Measurements from ENCODE around the gene THRB.

THRB gene

DNA sequence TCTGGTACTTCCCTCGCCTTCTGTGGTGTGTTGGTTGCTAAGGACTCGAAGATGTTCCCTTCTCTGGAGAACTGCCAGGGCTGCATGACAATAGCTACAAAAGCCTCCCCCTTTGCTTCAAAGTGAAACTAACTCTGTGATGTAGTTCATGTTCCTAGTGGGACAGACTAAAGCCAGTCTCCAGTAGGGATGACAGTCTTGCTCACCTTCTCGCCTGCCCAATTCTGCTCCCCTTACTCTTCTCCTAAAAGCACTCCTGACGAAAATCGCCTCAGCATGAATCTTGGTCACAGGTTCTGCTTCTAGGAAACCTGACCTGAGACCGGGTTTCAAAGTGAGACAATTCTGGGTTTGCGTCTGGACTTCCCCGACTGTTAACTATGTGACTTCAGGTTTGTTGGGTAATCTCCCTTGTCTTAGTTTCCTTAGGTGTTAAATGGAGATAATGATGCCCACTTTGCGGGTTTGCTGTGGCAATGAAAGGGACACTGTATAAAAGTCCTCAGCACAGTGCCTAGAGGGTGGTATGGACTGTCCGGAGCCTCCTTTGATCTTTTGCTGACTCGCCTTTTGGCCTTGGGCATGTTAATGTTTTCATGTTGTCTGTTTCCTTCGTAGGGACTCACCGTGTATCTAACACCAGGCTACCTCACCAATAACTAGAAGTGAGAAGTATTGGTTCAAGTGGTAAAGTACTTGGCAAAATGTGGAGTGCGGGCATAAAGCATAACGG lies 24.9 kb upstream of the THRB start (continued):
- TF ChIP-seq, protein P1, sequence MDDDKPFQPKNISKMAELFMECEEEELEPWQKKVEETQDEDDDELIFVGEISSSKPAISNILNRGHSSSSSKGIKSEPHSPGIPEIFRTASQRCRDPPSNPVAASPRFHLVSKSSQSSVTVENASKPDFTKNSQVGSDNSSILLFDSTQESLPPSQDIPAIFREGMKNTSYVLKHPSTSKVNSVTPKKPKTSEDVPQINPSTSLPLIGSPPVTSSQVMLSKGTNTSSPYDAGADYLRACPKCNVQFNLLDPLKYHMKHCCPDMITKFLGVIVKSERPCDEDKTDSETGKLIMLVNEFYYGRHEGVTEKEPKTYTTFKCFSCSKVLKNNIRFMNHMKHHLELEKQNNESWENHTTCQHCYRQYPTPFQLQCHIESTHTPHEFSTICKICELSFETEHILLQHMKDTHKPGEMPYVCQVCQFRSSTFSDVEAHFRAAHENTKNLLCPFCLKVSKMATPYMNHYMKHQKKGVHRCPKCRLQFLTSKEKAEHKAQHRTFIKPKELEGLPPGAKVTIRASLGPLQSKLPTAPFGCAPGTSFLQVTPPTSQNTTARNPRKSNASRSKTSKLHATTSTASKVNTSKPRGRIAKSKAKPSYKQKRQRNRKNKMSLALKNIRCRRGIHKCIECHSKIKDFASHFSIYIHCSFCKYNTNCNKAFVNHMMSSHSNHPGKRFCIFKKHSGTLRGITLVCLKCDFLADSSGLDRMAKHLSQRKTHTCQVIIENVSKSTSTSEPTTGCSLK (tag by site-specific recombination; IDR thresholded peaks at IDR 0.05): no peak
- TF ChIP-seq ZNF350 (tag by site-specific recombination; IDR thresholded peaks at IDR 0.05): no peak
- no peak for TF ChIP-seq ZNF37A (tag by site-specific recombination; IDR thresholded peaks at IDR 0.05)
- TF ChIP-seq ZNF501 (tag by site-specific recombination; IDR thresholded peaks at IDR 0.05): no peak

DNA sequence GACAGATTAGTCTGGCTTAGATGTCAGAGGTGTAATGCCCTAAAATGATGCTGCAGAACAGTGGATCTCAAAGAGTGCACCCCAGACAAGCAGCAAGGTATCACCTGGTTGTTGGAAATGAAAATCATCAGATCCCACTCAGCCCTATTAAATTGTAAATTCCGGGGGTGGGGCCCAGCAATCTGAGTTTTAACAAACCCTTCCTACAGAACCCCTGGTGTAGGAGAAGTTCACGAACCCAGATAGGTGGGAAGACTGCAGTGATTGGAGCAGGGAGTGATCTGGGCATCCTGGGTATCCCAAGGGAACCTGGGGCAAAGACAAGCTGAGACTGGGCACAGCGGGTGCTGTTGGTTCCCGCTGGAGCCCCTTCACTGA lies 24.3 kb upstream of the THRB start:
- no peaks in the 10 kb centered on the region for H3K9me3 ChIP-seq (ENCODE audit: control insufficient read depth, insufficient read depth, low read depth, low read length)
- no peak overlapping the region for H3K27ac ChIP-seq (ENCODE audit: extremely low read depth, low read depth, low read length)
- H3K36me3 ChIP-seq (ENCODE audit: control insufficient read depth in 2 of 2, insufficient read depth in 1 of 2, low read length in 2 of 2): no peaks in the 10 kb centered on the region
- no peak overlapping the region for H3K4me3 ChIP-seq (ENCODE audit: low read depth, low read length)
- POLR2A ChIA-PET: no interaction called here
- peak; percentile 53 for TF ChIP-seq ZBTB20 (tag by site-specific recombination; IDR thresholded peaks at IDR 0.05)
- TF ChIP-seq, protein P2, sequence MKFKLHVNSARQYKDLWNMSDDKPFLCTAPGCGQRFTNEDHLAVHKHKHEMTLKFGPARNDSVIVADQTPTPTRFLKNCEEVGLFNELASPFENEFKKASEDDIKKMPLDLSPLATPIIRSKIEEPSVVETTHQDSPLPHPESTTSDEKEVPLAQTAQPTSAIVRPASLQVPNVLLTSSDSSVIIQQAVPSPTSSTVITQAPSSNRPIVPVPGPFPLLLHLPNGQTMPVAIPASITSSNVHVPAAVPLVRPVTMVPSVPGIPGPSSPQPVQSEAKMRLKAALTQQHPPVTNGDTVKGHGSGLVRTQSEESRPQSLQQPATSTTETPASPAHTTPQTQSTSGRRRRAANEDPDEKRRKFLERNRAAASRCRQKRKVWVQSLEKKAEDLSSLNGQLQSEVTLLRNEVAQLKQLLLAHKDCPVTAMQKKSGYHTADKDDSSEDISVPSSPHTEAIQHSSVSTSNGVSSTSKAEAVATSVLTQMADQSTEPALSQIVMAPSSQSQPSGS (tag by site-specific recombination; IDR thresholded peaks at IDR 0.05; ENCODE audit: low read depth): no peak
- peak; percentile 53 for TF ChIP-seq ZFHX2 (tag by site-specific recombination; conservative IDR thresholded peaks at IDR 0.05)
- TF ChIP-seq EGR2 (tag by site-specific recombination; IDR thresholded peaks at IDR 0.05; ENCODE audit: low read depth): peak; percentile 77
- TF ChIP-seq, protein P3, sequence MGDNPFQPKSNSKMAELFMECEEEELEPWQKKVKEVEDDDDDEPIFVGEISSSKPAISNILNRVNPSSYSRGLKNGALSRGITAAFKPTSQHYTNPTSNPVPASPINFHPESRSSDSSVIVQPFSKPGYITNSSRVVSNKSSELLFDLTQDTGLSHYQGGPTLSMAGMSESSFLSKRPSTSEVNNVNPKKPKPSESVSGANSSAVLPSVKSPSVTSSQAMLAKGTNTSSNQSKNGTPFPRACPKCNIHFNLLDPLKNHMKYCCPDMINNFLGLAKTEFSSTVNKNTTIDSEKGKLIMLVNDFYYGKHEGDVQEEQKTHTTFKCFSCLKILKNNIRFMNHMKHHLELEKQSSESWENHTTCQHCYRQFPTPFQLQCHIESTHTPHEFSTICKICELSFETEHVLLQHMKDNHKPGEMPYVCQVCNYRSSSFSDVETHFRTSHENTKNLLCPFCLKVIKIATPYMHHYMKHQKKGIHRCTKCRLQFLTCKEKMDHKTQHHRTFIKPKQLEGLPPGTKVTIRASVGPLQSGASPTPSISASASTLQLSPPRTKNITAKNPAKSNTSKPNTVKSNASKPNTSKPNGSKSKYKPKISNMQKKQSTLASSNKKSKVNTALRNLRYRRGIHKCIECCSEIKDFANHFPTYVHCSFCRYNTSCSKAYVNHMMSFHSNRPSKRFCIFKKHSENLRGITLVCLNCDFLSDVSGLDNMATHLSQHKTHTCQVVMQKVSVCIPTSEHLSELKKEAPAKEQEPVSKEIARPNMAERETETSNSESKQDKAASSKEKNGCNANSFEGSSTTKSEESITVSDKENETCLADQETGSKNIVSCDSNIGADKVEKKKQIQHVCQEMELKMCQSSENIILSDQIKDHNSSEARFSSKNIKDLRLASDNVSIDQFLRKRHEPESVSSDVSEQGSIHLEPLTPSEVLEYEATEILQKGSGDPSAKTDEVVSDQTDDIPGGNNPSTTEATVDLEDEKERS (tag by site-specific recombination; IDR thresholded peaks at IDR 0.05): no peak
- H3K4me1 ChIP-seq (ENCODE audit: control insufficient read depth, insufficient read depth, low read length): no peaks in the 10 kb centered on the region
- CTCF ChIA-PET: no interaction called here

DNA sequence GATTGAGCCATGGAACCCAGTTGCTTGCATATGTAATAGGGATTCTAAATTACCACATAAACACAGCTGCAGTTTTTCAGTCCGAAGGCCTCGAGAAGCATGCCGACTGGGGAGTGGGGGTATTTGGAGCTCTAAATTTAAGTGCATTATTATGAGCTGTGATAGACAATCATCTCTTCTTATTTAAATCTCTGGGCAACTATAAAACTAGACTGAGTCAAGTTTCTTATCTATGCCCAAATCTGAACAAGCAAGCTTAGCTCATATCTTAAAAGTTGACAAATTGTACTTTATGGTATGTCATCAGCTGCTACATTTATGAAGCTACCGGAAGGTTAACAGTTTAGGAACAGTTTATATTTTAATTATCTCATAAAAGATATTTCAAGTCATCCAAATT lies 19.5 kb upstream of the THRB start:
- H3K27ac ChIP-seq (ENCODE audit: extremely low read depth, low read depth, low read length): no peak overlapping the region
- POLR2A ChIA-PET: no interaction called here
- no peaks in the 10 kb centered on the region for H3K4me1 ChIP-seq (ENCODE audit: control insufficient read depth, insufficient read depth, low read length)
- H3K36me3 ChIP-seq (ENCODE audit: control insufficient read depth in 2 of 2, insufficient read depth in 1 of 2, low read length in 2 of 2): no peaks in the 10 kb centered on the region
- CTCF ChIA-PET: no interaction called here
- no peaks in the 10 kb centered on the region for H3K9me3 ChIP-seq (ENCODE audit: control insufficient read depth, insufficient read depth, low read depth, low read length)
- no peak overlapping the region for H3K4me3 ChIP-seq (ENCODE audit: low read depth, low read length)
- TF ChIP-seq, protein P4, sequence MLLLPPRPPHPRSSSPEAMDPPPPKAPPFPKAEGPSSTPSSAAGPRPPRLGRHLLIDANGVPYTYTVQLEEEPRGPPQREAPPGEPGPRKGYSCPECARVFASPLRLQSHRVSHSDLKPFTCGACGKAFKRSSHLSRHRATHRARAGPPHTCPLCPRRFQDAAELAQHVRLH (tag by site-specific recombination; IDR thresholded peaks at IDR 0.05): no peak
- TF ChIP-seq SALL2 (tag by site-specific recombination; IDR thresholded peaks at IDR 0.05; ENCODE audit: borderline replicate concordance): 0 out of 2 replicates have a peak, but pooled peaks have one; percentile 38
- peak; percentile 56; the same call in 1 of the 2 replicates for TF ChIP-seq FEZF1 (tag by site-specific recombination; IDR thresholded peaks at IDR 0.05)
- TF ChIP-seq TRIM28 (IDR thresholded peaks at IDR 0.05; ENCODE audit: borderline replicate concordance, low read length): no peak
- peak; percentile 49; the same call in 1 of the 2 replicates for TF ChIP-seq ZNF24 (tag by site-specific recombination; IDR thresholded peaks at IDR 0.05)
- no peak for TF ChIP-seq ZNF132 (tag by site-specific recombination; IDR thresholded peaks at IDR 0.05; ENCODE audit: borderline replicate concordance)
- 0 out of 2 replicates have a peak, but pooled peaks have one; percentile 81 for TF ChIP-seq ZNF843 (tag by site-specific recombination; IDR thresholded peaks at IDR 0.05)
- TF ChIP-seq WT1 (tag by site-specific recombination; IDR thresholded peaks at IDR 0.05): peak; percentile 73; the same call in 1 of the 2 replicates
- TF ChIP-seq, protein P5, sequence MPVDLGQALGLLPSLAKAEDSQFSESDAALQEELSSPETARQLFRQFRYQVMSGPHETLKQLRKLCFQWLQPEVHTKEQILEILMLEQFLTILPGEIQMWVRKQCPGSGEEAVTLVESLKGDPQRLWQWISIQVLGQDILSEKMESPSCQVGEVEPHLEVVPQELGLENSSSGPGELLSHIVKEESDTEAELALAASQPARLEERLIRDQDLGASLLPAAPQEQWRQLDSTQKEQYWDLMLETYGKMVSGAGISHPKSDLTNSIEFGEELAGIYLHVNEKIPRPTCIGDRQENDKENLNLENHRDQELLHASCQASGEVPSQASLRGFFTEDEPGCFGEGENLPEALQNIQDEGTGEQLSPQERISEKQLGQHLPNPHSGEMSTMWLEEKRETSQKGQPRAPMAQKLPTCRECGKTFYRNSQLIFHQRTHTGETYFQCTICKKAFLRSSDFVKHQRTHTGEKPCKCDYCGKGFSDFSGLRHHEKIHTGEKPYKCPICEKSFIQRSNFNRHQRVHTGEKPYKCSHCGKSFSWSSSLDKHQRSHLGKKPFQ (tag by site-specific recombination; IDR thresholded peaks at IDR 0.05): peak; percentile 54; the same call in 1 of the 2 replicates
- TF ChIP-seq, protein P2 (tag by site-specific recombination; IDR thresholded peaks at IDR 0.05; ENCODE audit: low read depth): peak; percentile 16; the same call in 1 of the 2 replicates
- 0 out of 2 replicates have a peak, but pooled peaks have one; percentile 49 for TF ChIP-seq ZBTB7A (tag by site-specific recombination; IDR thresholded peaks at IDR 0.05; ENCODE audit: low read depth)
- no peak for TF ChIP-seq ZNF658 (tag by site-specific recombination; IDR thresholded peaks at IDR 0.05)
- TF ChIP-seq ZNF121 (tag by site-specific recombination; IDR thresholded peaks at IDR 0.05): no peak
- TF ChIP-seq ZNF792 (tag by site-specific recombination; IDR thresholded peaks at IDR 0.05): no peak
